ENCODE data around the gene ARCN1.
"Not testable (repeated sequence)": the region's sequence is repeated elsewhere in the genome, so short reads cannot be mapped to it uniquely, and the experiment has no call there.

ARCN1 gene

GRCh38 chr11:118544647-118545010 is 27.6 kb upstream of the ARCN1 start:
- no peak for DNase-seq (ENCODE audit: low spot score)

GRCh38 chr11:118545533-118545932 is 26.7 kb upstream of the ARCN1 start:
- no peak for DNase-seq (ENCODE audit: low spot score)

GRCh38 chr11:118547132-118547531 is 25.1 kb upstream of the ARCN1 start:
- DNase-seq (ENCODE audit: low spot score), result no peak

- DNase-seq (ENCODE audit: low spot score), result no peak
Measured at GRCh38 chr11:118552341-118552740, 19.9 kb upstream of the ARCN1 start.

- no peak for DNase-seq (ENCODE audit: low spot score)
Measured at GRCh38 chr11:118560806-118561205, 11.4 kb upstream of the ARCN1 start.

GRCh38 chr11:118565051-118565450 is 7.2 kb upstream of the ARCN1 start:
- DNase-seq (ENCODE audit: low spot score), result peak; percentile 36

- no peak for DNase-seq (ENCODE audit: low spot score)
Measured at GRCh38 chr11:118569670-118570069, 2.5 kb upstream of the ARCN1 start.

- no peak for DNase-seq (ENCODE audit: low spot score)
Measured at GRCh38 chr11:118570787-118571186, 1.4 kb upstream of the ARCN1 start.

GRCh38 chr11:118571701-118572060 is 528 bp upstream of the ARCN1 start:
- DNase-seq (ENCODE audit: low spot score), result not testable (repeated sequence)

- DNase-seq (ENCODE audit: low spot score), result peak; percentile 42
Measured at GRCh38 chr11:118572981-118573550, 857 bp downstream of the ARCN1 start.

GRCh38 chr11:118574636-118575035 is 2.4 kb downstream of the ARCN1 start:
- no peak for DNase-seq (ENCODE audit: low spot score)

- DNase-seq (ENCODE audit: low spot score), result not testable (repeated sequence)
Measured at GRCh38 chr11:118577995-118578394, 5.8 kb downstream of the ARCN1 start.

- no peak for DNase-seq (ENCODE audit: low spot score)
Measured at GRCh38 chr11:118581057-118581456, 8.8 kb downstream of the ARCN1 start.

GRCh38 chr11:118587952-118588351 is 15.7 kb downstream of the ARCN1 start:
- no peak for DNase-seq (ENCODE audit: low spot score)

GRCh38 chr11:118592616-118593367 is 20.6 kb downstream of the ARCN1 start:
- peak; percentile 68 for DNase-seq (ENCODE audit: low spot score)

GRCh38 chr11:118594984-118595383 is 22.8 kb downstream of the ARCN1 start:
- DNase-seq (ENCODE audit: low spot score), result not testable (repeated sequence)

GRCh38 chr11:118596224-118597146 is 24.3 kb downstream of the ARCN1 start:
- no peak for DNase-seq (ENCODE audit: low spot score)

- DNase-seq (ENCODE audit: low spot score), result no peak
Measured at GRCh38 chr11:118597556-118597955, 25.3 kb downstream of the ARCN1 start.

- no peak for DNase-seq (ENCODE audit: low spot score)
Measured at GRCh38 chr11:118602331-118602730, 30.1 kb downstream of the ARCN1 start.

- DNase-seq (ENCODE audit: low spot score), result not testable (repeated sequence)
Measured at GRCh38 chr11:118603709-118604108, 31.5 kb downstream of the ARCN1 start.

- no peak for DNase-seq (ENCODE audit: low spot score)
Measured at GRCh38 chr11:118604566-118604965, 32.4 kb downstream of the ARCN1 start.

GRCh38 chr11:118605116-118605867 is 33.1 kb downstream of the ARCN1 start:
- DNase-seq (ENCODE audit: low spot score), result peak; percentile 79
